ENCODE measurements around the gene EPB41L4B.

DNA sequence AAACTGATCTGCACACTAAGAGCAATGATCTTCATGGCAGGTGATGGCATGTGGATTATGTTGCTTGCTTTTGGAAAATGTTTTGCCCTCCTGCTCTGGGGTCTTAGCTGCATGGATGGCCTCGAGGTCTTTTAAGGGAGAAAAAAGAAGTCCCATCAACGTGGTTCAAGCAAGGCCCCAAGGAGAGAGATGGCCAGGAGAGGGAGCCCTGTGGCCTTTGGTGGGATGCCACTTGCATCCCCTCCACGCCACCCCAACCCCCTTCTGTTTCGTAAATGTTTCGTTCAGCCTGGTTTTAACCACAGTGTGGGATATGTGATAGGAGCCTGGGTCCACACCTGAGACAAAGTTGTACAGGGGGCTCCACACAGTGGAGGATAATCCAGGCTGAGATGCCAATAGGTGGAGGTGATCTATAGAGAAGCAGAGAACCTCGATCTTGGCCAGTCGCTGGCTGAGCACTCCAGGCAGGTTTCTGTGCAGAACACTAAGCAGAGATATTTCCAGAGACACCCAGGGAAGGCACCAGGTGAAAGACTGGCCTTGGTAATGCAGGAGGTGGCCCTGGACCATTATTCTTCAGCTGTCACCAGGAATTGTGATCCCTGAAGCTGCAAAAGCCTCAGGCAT is 128.0 kb downstream of the EPB41L4B start:
- TF ChIP-seq, protein P1, sequence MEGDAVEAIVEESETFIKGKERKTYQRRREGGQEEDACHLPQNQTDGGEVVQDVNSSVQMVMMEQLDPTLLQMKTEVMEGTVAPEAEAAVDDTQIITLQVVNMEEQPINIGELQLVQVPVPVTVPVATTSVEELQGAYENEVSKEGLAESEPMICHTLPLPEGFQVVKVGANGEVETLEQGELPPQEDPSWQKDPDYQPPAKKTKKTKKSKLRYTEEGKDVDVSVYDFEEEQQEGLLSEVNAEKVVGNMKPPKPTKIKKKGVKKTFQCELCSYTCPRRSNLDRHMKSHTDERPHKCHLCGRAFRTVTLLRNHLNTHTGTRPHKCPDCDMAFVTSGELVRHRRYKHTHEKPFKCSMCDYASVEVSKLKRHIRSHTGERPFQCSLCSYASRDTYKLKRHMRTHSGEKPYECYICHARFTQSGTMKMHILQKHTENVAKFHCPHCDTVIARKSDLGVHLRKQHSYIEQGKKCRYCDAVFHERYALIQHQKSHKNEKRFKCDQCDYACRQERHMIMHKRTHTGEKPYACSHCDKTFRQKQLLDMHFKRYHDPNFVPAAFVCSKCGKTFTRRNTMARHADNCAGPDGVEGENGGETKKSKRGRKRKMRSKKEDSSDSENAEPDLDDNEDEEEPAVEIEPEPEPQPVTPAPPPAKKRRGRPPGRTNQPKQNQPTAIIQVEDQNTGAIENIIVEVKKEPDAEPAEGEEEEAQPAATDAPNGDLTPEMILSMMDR (IDR thresholded peaks at IDR 0.05): no peak
- TF ChIP-seq POLR2A (IDR thresholded peaks at IDR 0.05): no peak
